IMR-90 (cell line): ENCODE data around the gene WDR49. TPM values are rescaled to one million over a fixed set of nuclear protein-coding genes. Genes with fewer than 3 reads are reported as not detected.

Experiments used
- ATAC-seq: fragments of 200-7000 bp; cut with Tn5 transposase; 2 replicates; pipeline ENCODE4 v1.9.1; 2020; ENCODE audit warnings: low read depth, mild to moderate bottlenecking, moderate library complexity
- BruUV-seq: library from RNA; stranded (reverse); fragments of 400-500 nt; replicated peaks from 2 replicates; lab custom pipeline; 2021; lab: Mats Ljungman, UMichigan
- CTCF ChIA-PET: fragments of 300-600 bp; formaldehyde crosslinking; extraction: SDS; loops from one replicate; lab custom pipeline; 2021; ENCODE audit warnings: antibody characterized with exemption; lab: Yijun Ruan, JAX
- POLR2A ChIA-PET: fragments of 300-600 bp; sonication (Branson Sonifier 250); formaldehyde crosslinking; loops from one replicate; lab custom pipeline; 2022; ENCODE audit warnings: antibody characterized with exemption; ENCODE audit not compliant: unreplicated experiment; lab: Charles Lee
- DNase-seq: peaks from one replicate; pipeline ENCODE4 v3.0.0; 2013
- H2AFZ ChIP-seq: replicated peaks from 2 replicates; pipeline ENCODE3; 2013; ENCODE audit warnings: low read length, mild to moderate bottlenecking; ENCODE audit not compliant: poor library complexity
- H2AK5ac ChIP-seq: 2 replicates; pipeline ENCODE4 v1.6.1; 2013; ENCODE audit warnings: low read depth, low read length, inconsistent platforms
- H2AK9ac ChIP-seq: replicated peaks from 2 replicates; pipeline ENCODE3; 2013; ENCODE audit warnings: mild to moderate bottlenecking, low read depth, low read length, moderate library complexity; ENCODE audit not compliant: poor library complexity
- H2BK120ac ChIP-seq: 2 replicates; pipeline ENCODE4 v1.6.1; 2013; ENCODE audit warnings: low read depth, low read length, inconsistent platforms
- H2BK15ac ChIP-seq: 3 replicates; pipeline ENCODE4 v1.6.1; 2013; ENCODE audit warnings: low read depth, low read length, inconsistent platforms
- H2BK20ac ChIP-seq: 2 replicates; pipeline ENCODE4 v1.6.1; 2013; ENCODE audit warnings: low read depth, mild to moderate bottlenecking, inconsistent platforms, low read length, moderate library complexity
- H2BK5ac ChIP-seq: 2 replicates; pipeline ENCODE4 v1.6.1; 2013; ENCODE audit warnings: mild to moderate bottlenecking, low read depth, low read length, inconsistent platforms; ENCODE audit not compliant: poor library complexity, severe bottlenecking
- H3K14ac ChIP-seq: replicated peaks from 2 replicates; pipeline ENCODE4 v1.6.1; 2013; ENCODE audit warnings: low read depth, low read length, inconsistent platforms
- H3K18ac ChIP-seq: 2 replicates; pipeline ENCODE4 v1.6.1; 2013; ENCODE audit warnings: low read depth, low read length, control low read depth
- H3K23ac ChIP-seq: 2 replicates; pipeline ENCODE4 v1.6.1; 2013; ENCODE audit warnings: low read depth, low read length, inconsistent platforms
- H3K27ac ChIP-seq: 2 replicates; pipeline ENCODE4 v1.5.1; 2013; ENCODE audit warnings: mild to moderate bottlenecking, control low read depth, low read length; ENCODE audit not compliant: insufficient read depth
- H3K27me3 ChIP-seq: 2 replicates; pipeline ENCODE4 v1.6.1; 2013; ENCODE audit warnings: low read length; ENCODE audit not compliant: control insufficient read depth, insufficient read depth
- H3K36me3 ChIP-seq: 2 replicates; pipeline ENCODE4 v1.6.1; 2013; ENCODE audit warnings: low read length, mixed read lengths; ENCODE audit not compliant: control insufficient read depth, insufficient read depth
- H3K4ac ChIP-seq: 2 replicates; pipeline ENCODE4 v1.6.1; 2013; ENCODE audit warnings: low read depth, low read length, inconsistent platforms
- H3K4me1 ChIP-seq: 2 replicates; pipeline ENCODE4 v1.6.1; 2013; ENCODE audit warnings: low read length, mixed read lengths; ENCODE audit not compliant: control insufficient read depth, insufficient read depth
- H3K4me2 ChIP-seq: 2 replicates; pipeline ENCODE4 v1.6.1; 2013; ENCODE audit warnings: low read depth, mild to moderate bottlenecking, control low read depth, low read length, moderate library complexity
- H3K4me3 ChIP-seq: 2 replicates; pipeline ENCODE4 v1.5.1; 2013; ENCODE audit warnings: low read depth, mild to moderate bottlenecking, control low read depth, low read length, moderate library complexity; ENCODE audit not compliant: insufficient read depth
- H3K56ac ChIP-seq: 2 replicates; pipeline ENCODE4 v1.6.1; 2013; ENCODE audit warnings: low read length, inconsistent platforms; ENCODE audit not compliant: insufficient read depth; ENCODE audit errors: extremely low read depth
- H3K79me1 ChIP-seq, 2 experiments: 2 replicates each; pipeline ENCODE4 v1.6.1; 2013; ENCODE audit warnings: low read length in 2 of 2, inconsistent platforms in 1 of 2, low read depth in 1 of 2
- H3K9ac ChIP-seq: 2 replicates; pipeline ENCODE4 v1.6.1; 2013; ENCODE audit warnings: low read depth, low read length, control low read depth
- H3K9me1 ChIP-seq: 2 replicates; pipeline ENCODE4 v1.6.1; 2013; ENCODE audit warnings: low read length, inconsistent platforms; ENCODE audit not compliant: insufficient read depth
- H3K9me3 ChIP-seq: 2 replicates; pipeline ENCODE4 v1.6.1; 2013; ENCODE audit warnings: low read length; ENCODE audit not compliant: control insufficient read depth, insufficient read depth
- H4K20me1 ChIP-seq: 2 replicates; pipeline ENCODE4 v1.6.1; 2013; ENCODE audit warnings: low read length, inconsistent platforms; ENCODE audit not compliant: insufficient read depth
- H4K5ac ChIP-seq: 2 replicates; pipeline ENCODE4 v1.6.1; 2013; ENCODE audit warnings: mild to moderate bottlenecking, low read depth, low read length, control low read depth
- H4K8ac ChIP-seq, 2 experiments: 2 replicates each; pipeline ENCODE4 v1.6.1; 2013; ENCODE audit warnings: low read depth in 2 of 2, low read length in 2 of 2, control low read depth in 1 of 2, inconsistent platforms in 1 of 2
- H4K91ac ChIP-seq: 2 replicates; pipeline ENCODE4 v1.6.1; 2013; ENCODE audit warnings: low read depth, low read length, inconsistent platforms; ENCODE audit not compliant: insufficient read depth
- POLR2A ChIP-seq: IDR thresholded peaks from 2 replicates; pipeline ENCODE4 v1.6.1; 2012; ENCODE audit warnings: mild to moderate bottlenecking, low read depth, low read length
- WGBS, 2 experiments: methylation state at CpG; one replicate each; pipeline versions ENCODE4 v1.1.5 to v1.1.7; 2013; ENCODE audit warnings: missing lambda C conversion rate in 2 of 2; ENCODE audit not compliant: insufficient read length in 1 of 2; ENCODE audit errors: extremely low coverage in 2 of 2; 5-methylcytosine and 5-hydroxymethylcytosine counted together
- dilution Hi-C: fragments of 300-500 bp; cut with HindIII; formaldehyde crosslinking; loops from one replicate; pipeline ENCODE4 v1.14.3; 2018; ENCODE audit warnings: low sequenced_read_pairs; ENCODE audit not compliant: unreplicated experiment
- in situ Hi-C: fragments of 300-500 bp; cut with MboI; formaldehyde crosslinking; loops from 3 replicates; pipeline ENCODE4 v1.14.3; 2019; ENCODE audit warnings: low sequenced_read_pairs, inconsistent platforms, mixed read lengths
- intact Hi-C: fragments of 100-400 bp; cut with micrococcal nuclease; formaldehyde crosslinking; loops from 2 replicates; pipeline ENCODE4 v1.10.0; 2022
- polyA plus RNA-seq, 3 experiments: library from polyadenylated mRNA; depleted of rRNA; stranded (reverse); fragments of >200 nt; gene quantifications; 2 replicates each; pipeline ENCODE4 v1.2.3, GENCODE V29; 2012; ENCODE audit warnings: low replicate concordance in 1 of 3
- total RNA-seq: library from RNA; depleted of rRNA; stranded (reverse); fragments of >200 nt; gene quantifications from 2 replicates; pipeline ENCODE4 v1.2.3, GENCODE V29; 2012

The WDR49 gene
- total and polyA plus RNA-seq, 2 of the 4 experiments (the other 2 are of a cell fraction): not detected

DNA sequence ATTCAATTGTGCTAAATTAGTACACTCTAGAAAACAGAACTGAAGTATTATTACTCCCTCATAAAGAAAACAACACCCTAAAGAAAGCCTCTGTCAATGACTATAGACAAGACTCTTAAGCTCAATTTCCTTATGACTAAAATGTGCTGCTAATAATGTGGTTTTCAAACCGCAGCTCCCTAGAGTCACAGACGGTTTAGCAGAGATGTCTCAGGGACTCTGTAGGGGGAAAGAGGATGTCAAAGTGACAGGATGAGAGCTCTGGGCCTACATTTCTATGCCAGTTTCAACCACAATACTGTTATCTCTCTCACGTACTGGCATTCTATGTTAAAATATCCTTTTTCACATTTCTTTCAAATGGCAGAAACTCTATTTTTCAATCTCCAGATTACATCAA lies 37.6 kb upstream of the WDR49 start:
- in situ Hi-C loops: no loop called here
- H3K4me3 ChIP-seq: no peak overlapping the region
- H2AK5ac ChIP-seq: no peak overlapping the region
- POLR2A ChIA-PET: no interaction called here
- BruUV-seq: no TSS peak
- no peak overlapping the region for H3K4me2 ChIP-seq
- no peak overlapping the region for H3K18ac ChIP-seq
- no peak for TF ChIP-seq POLR2A
- H3K4ac ChIP-seq: no peak overlapping the region
- DNase-seq (no peak), ATAC-seq (no peak)
- no peak overlapping the region for H2BK20ac ChIP-seq
- H3K9me3 ChIP-seq: no peaks in the 10 kb centered on the region
- no peak overlapping the region for H2AK9ac ChIP-seq
- H3K9me1 ChIP-seq: no peaks in the 10 kb centered on the region
- H4K8ac ChIP-seq: no peak overlapping the region
- CTCF ChIA-PET: no interaction called here
- H4K91ac ChIP-seq: no peak overlapping the region
- intact Hi-C loops: no loop called here
- H3K14ac ChIP-seq: no peak overlapping the region
- H3K27me3 ChIP-seq: no peaks in the 10 kb centered on the region
- no peaks in the 10 kb centered on the region for H3K4me1 ChIP-seq
- H3K27ac ChIP-seq: no peak overlapping the region
- no peak overlapping the region for H3K23ac ChIP-seq
- H4K20me1 ChIP-seq: no peaks in the 10 kb centered on the region
- H2BK15ac ChIP-seq: no peak overlapping the region
- H2AFZ ChIP-seq: no peak overlapping the region
- no peak overlapping the region for H2BK5ac ChIP-seq
- H3K56ac ChIP-seq: no peak overlapping the region
- H4K5ac ChIP-seq: no peak overlapping the region
- H3K9ac ChIP-seq: no peak overlapping the region
- no peak overlapping the region for H2BK120ac ChIP-seq
- WGBS, 2 experiments: no CpG with 5 or more reads among the region's 3 CpGs
- H3K79me1 ChIP-seq: peaks cover 0 to 4% of the 10 kb centered on the region in 2 experiments; a peak in 1 of 4 replicates
- peaks cover 10% of the 10 kb centered on the region for H3K36me3 ChIP-seq
- dilution Hi-C loops: no loop called here
